GM12878 (cell line): ENCODE results near the gene KLHL18. TPM values are rescaled to one million over a fixed set of nuclear protein-coding genes. Genes with fewer than 3 reads are reported as not detected.

ENCODE experiments used
- ATAC-seq: fragments of 200-7000 bp; cut with Tn5 transposase; 3 replicates; pipeline ENCODE4 v1.9.1; 2020; ENCODE audit warnings: mild to moderate bottlenecking, moderate library complexity
- BruUV-seq: library from RNA; stranded (reverse); fragments of 400-500 nt; replicated peaks from 2 replicates; lab custom pipeline; 2021; lab: Mats Ljungman, UMichigan
- CTCF ChIA-PET: fragments of 300-600 bp; sonication (Branson Sonifier 250); formaldehyde crosslinking; extraction: SDS; loops from one replicate; lab custom pipeline; 2021; ENCODE audit warnings: inconsistent platforms; lab: Yijun Ruan, JAX
- POLR2A ChIA-PET: fragments of 350-600 bp; formaldehyde crosslinking; extraction: SDS; loops from one replicate; lab custom pipeline; 2021; ENCODE audit warnings: inconsistent platforms; lab: Charles Lee
- RAD21 ChIA-PET: fragments of 300-600 bp; sonication (Branson Sonifier 250); formaldehyde crosslinking; loops from one replicate; lab custom pipeline; 2023; ENCODE audit warnings: antibody characterized with exemption; ENCODE audit not compliant: unreplicated experiment; lab: Charles Lee
- SMC1A ChIA-PET: fragments of 300-600 bp; sonication (Branson Sonifier 250); formaldehyde crosslinking; loops from one replicate; lab custom pipeline; 2023; ENCODE audit not compliant: unreplicated experiment, uncharacterized antibody; lab: Charles Lee
- DNase-seq: peaks from one replicate; pipeline ENCODE4 v3.0.0-alpha.2; 2011; ENCODE audit warnings: low read depth, low spot score
- FAIRE-seq: peaks from 3 replicates; lab custom pipeline; 2011; peaks lifted over from hg19 to GRCh38; lab: Jason Lieb, UNC
- H2AFZ ChIP-seq: 2 replicates; pipeline ENCODE4 v1.6.0; 2011; ENCODE audit warnings: low read depth, low read length, control low read depth; ENCODE audit not compliant: control insufficient read depth
- H3K27ac ChIP-seq: 2 replicates; pipeline ENCODE4 v1.5.1; 2011; ENCODE audit warnings: control low read depth; ENCODE audit not compliant: control insufficient read depth, insufficient read depth
- H3K27me3 ChIP-seq, 2 experiments: replicated peaks in 1 of 2; 2 replicates each; pipeline versions ENCODE4 v1.6.0 to v1.6.1; 2011; ENCODE audit warnings: low read length in 1 of 2; ENCODE audit not compliant: control insufficient read depth in 2 of 2, insufficient read depth in 2 of 2
- H3K36me3 ChIP-seq, 2 experiments: 2 replicates each; pipeline ENCODE4 v1.5.1; 2011; ENCODE audit warnings: low read length in 1 of 2; ENCODE audit not compliant: control insufficient read depth in 2 of 2, insufficient read depth in 2 of 2
- H3K4me1 ChIP-seq: 2 replicates; pipeline ENCODE4 v1.6.1; 2011; ENCODE audit warnings: mild to moderate bottlenecking, low read length, moderate library complexity, mixed read lengths; ENCODE audit not compliant: control insufficient read depth, insufficient read depth
- H3K4me2 ChIP-seq: 2 replicates; pipeline ENCODE4 v1.6.0; 2011; ENCODE audit warnings: control low read depth; ENCODE audit not compliant: control insufficient read depth, insufficient read depth
- H3K4me3 ChIP-seq: fragments of 200-600 bp; sonication (generic); 2 replicates; pipeline ENCODE4 v1.5.1; 2016
- H3K79me2 ChIP-seq: 2 replicates; pipeline ENCODE4 v1.6.0; 2011; ENCODE audit warnings: low read length; ENCODE audit not compliant: control insufficient read depth, insufficient read depth
- H3K9ac ChIP-seq: 2 replicates; pipeline ENCODE4 v1.8.0; 2011; ENCODE audit warnings: low read length, control low read depth, mixed read lengths; ENCODE audit not compliant: control insufficient read depth, insufficient read depth
- H3K9me3 ChIP-seq: replicated peaks from 3 replicates; pipeline ENCODE4 v1.5.1; 2011; ENCODE audit warnings: mild to moderate bottlenecking, low read length; ENCODE audit not compliant: control insufficient read depth, insufficient read depth
- H4K20me1 ChIP-seq: 2 replicates; pipeline ENCODE4 v1.6.0; 2011; ENCODE audit not compliant: control insufficient read depth, insufficient read depth
- CREB1 ChIP-seq: IDR thresholded peaks from 2 replicates; pipeline ENCODE4 v1.6.1; 2012; ENCODE audit warnings: low read depth, mild to moderate bottlenecking, inconsistent platforms
- NBN ChIP-seq: fragments of 450-650 bp; IDR thresholded peaks from 2 replicates; pipeline ENCODE4 v1.6.1; 2016
- SKIL ChIP-seq: fragments of 450-650 bp; IDR thresholded peaks from 2 replicates; pipeline ENCODE4 v1.6.1; 2017; ENCODE audit warnings: mild to moderate bottlenecking, low read depth, inconsistent platforms; ENCODE audit not compliant: poor library complexity, severe bottlenecking
- SUZ12 ChIP-seq: fragments of 200-600 bp; sonication (generic); IDR thresholded peaks from one replicate; pipeline ENCODE4 v1.6.1; 2018; ENCODE audit warnings: antibody characterized with exemption, mild to moderate bottlenecking; ENCODE audit not compliant: unreplicated experiment
- ZNF217 ChIP-seq: fragments of 450-650 bp; IDR thresholded peaks from 2 replicates; pipeline ENCODE4 v1.6.1; 2017; ENCODE audit warnings: antibody characterized with exemption, mild to moderate bottlenecking
- ZNF622 ChIP-seq: fragments of 450-650 bp; IDR thresholded peaks from 2 replicates; pipeline ENCODE4 v1.6.1; 2017; ENCODE audit warnings: mild to moderate bottlenecking, inconsistent platforms
- WGBS: methylation state at CpG from one replicate; pipeline ENCODE4 v1.1.6; 2016; ENCODE audit warnings: low lambda C conversion rate; ENCODE audit not compliant: insufficient replicate concordance, insufficient coverage; ENCODE audit errors: missing lambda C conversion rate; 5-methylcytosine and 5-hydroxymethylcytosine counted together
- in situ Hi-C: fragments of 300-500 bp; cut with MboI; formaldehyde crosslinking; loops from 9 replicates; pipeline ENCODE4 v1.14.3; 2018; ENCODE audit warnings: mixed read lengths
- intact Hi-C: fragments of 100-400 bp; cut with micrococcal nuclease; formaldehyde crosslinking; loops from one replicate; pipeline ENCODE4 v1.14.2; 2022; ENCODE audit not compliant: unreplicated experiment
- polyA plus RNA-seq, 11 experiments: library from polyadenylated mRNA; depleted of rRNA in 4 of 11; unstranded in 6 of 11; stranded (reverse) in 5 of 11; fragments of >200 nt; fragmentation: Nextera tagmentation in 4 of 11; fragmentation: Illumina TruSeq in 1 of 11; extraction: Ambion mirVana in 4 of 11; extraction: Trizol in 1 of 11; gene quantifications; 1 replicate in 1 of 11; 2 replicates in 10 of 11; pipeline versions ENCODE4 v1.2.1 to v1.2.3, GENCODE V29; 2011 to 2016; ENCODE audit warnings: inconsistent platforms in 2 of 11, missing spikeins in 2 of 11, low read depth in 1 of 11
- total RNA-seq, 4 experiments: library from RNA; depleted of rRNA in 3 of 4; stranded (reverse); fragments of >200 nt in 3 of 4; fragmentation: Illumina TruSeq in 1 of 4; extraction: Trizol in 1 of 4; gene quantifications; 2 replicates each; pipeline versions ENCODE4 v1.2.1 to v1.2.3, GENCODE V29; 2013 to 2021

Gene KLHL18
- total and polyA plus RNA-seq, 10 of the 15 experiments (the other 5 are each of a cell fraction or from before 2014, with no cell fraction given) = 24.0 to 69.8 (median 51.7) TPM

- TF ChIP-seq SKIL (no peak), NBN (no peak)
These were observed 51.2 kb downstream of the KLHL18 start (continued) for GRCh38 chr3:47333907-47334306.

- no TSS peak for BruUV-seq
- RAD21 ChIA-PET = no interaction called here
- intact Hi-C loops = no loop called here
- Histone ChIP-seq H3K79me2 (no peaks in the 10 kb centered on the region), H3K27me3 (no peaks in the 10 kb centered on the region), H3K9ac (no peak overlapping the region), H3K4me3 (no peak overlapping the region), H3K36me3 (peaks cover 35 to 36% of the 10 kb centered on the region in 2 experiments), H3K4me1 (no peaks in the 10 kb centered on the region), H3K27ac (no peak overlapping the region), H3K9me3 (no peaks in the 10 kb centered on the region), H2AFZ (no peak overlapping the region), H4K20me1 (no peaks in the 10 kb centered on the region; the same call in 1 of the 2 replicates), H3K4me2 (no peak overlapping the region)
- SMC1A ChIA-PET = interaction anchor here (1.1 to 1.3 kb wide), 2 partner anchors 9 to 18 kb away, joined by 3 to 6 read pairs; no protein-coding TSS in a partner anchor
- no peak for TF ChIP-seq CREB1
- no peak for TF ChIP-seq ZNF622
- no peak for TF ChIP-seq ZNF217
- TF ChIP-seq SUZ12 = no peak
- DNase-seq (no peak), ATAC-seq (no peak), FAIRE-seq (no peak)
- POLR2A ChIA-PET = no interaction called here
- in situ Hi-C loops = no loop called here
- CTCF ChIA-PET = no interaction called here
- WGBS = 95% methylated on average over 5 of the region's 5 CpGs
These were observed 54.9 kb downstream of the KLHL18 start for GRCh38 chr3:47337656-47338055.
